Measurements from ENCODE around the gene CDK2AP2. TPM values are rescaled to one million over a fixed set of nuclear protein-coding genes. Genes with fewer than 3 reads are reported as not detected.

Gene CDK2AP2
- total RNA-seq, 4 donors from 2014 or later: 75.4 to 90.8 (median 80.6) TPM

- no peak for TF ChIP-seq POLR2A (IDR thresholded peaks at IDR 0.05)
- Histone ChIP-seq H3K4me3 (no peak overlapping the region), H3K27ac (no peak overlapping the region), H3K27me3 (peaks cover 0 to 6% of the 10 kb centered on the region in 2 donors), H3K36me3 (no peaks in the 10 kb centered on the region), H3K9me3 (no peaks in the 10 kb centered on the region), H3K4me1 (no peaks in the 10 kb centered on the region)
- no peak for DNase-seq (ENCODE audit: low spot score in 2 of 2)
- WGBS, 2 donors: 86 to 93% methylated on average over 9 of the region's 9 CpGs
Measured at GRCh38 chr11:67524480-67524808, 16.5 kb upstream of the CDK2AP2 start.

DNA sequence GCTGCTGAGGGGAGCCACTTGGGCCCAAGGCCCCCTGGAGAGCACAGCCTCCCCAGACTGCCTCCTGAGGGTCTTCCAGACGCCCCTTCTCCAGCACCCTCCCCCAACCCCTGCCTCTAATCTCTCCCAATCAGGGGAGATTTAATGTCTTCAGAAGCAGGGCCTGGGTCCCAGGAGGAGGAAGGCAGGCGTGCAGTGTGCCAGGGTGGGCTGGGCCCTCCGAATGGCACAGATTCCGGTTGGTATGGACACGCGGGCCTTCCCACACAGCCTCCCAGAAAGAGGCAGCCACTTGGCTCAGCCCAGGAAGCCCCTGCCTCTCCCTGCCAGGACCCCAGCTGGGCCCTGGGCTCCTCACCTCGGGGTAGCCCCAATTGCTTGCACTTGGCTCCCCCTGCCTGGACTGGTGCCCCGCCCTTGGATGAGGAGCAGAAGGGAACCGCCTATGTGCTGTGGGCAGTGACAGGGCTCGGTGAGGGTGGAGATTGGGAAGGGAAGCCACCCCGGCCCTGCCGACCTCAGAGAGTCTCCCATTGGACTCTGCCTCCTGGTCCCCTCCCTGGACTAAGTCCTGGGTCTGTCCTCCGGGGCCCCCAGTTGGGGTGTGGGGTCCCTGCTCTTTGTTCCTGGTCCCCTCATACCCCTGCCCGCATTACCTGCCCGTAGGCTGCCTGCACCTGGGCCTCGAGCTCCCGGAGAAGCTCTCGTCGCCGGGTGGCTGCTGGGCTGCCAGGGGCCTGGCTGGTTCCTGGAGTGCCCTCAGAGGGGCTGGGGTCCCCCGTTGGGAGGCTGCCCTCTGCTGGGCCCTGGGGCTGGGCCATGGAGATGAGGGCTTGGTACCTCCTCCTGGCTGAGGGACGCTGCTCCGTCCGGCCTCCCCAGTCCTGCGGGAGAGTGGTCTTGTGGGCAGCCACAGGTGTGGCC is 15.9 kb upstream of the CDK2AP2 start:
- no peak for TF ChIP-seq EP300 (IDR thresholded peaks at IDR 0.05)
- Histone ChIP-seq H3K4me1 (no peaks in the 10 kb centered on the region), H3K4me3 (no peak overlapping the region), H3K27me3 (no peaks in the 10 kb centered on the region), H3K27ac (no peak overlapping the region), H3K36me3 (no peaks in the 10 kb centered on the region), H3K9me3 (no peaks in the 10 kb centered on the region)
- no peak for DNase-seq (ENCODE audit: low spot score in 2 of 2)
- 79 to 83% methylated on average over 21 to 22 of the region's 25 CpGs for WGBS, 2 donors

GRCh38 chr11:67522844-67523555 is 15.0 kb upstream of the CDK2AP2 start, which contains the start of gene CABP2:
TSS of gene CABP2 (minus strand) at chr11:67523446. CDS start at chr11:67523326, 120 bp downstream.
- WGBS, 2 donors: 80 to 82% methylated on average over 9 to 21 of the region's 23 CpGs
- H3K9me3 ChIP-seq: no peaks in the 10 kb centered on the region
- H3K36me3 ChIP-seq: no peaks in the 10 kb centered on the region
- H3K4me1 ChIP-seq: no peaks in the 10 kb centered on the region
- no peak within 1 kb of the TSS for H3K4me3 ChIP-seq
- no peaks in the 10 kb centered on the region for H3K27me3 ChIP-seq
- no peak for TF ChIP-seq EP300 (IDR thresholded peaks at IDR 0.05)
- no peak for TF ChIP-seq POLR2A (IDR thresholded peaks at IDR 0.05)
- no peak for TF ChIP-seq CTCF (IDR thresholded peaks at IDR 0.05)
- H3K27ac ChIP-seq: no peak within 1 kb of the TSS
- no peak for DNase-seq (ENCODE audit: low spot score in 2 of 2)

- Histone ChIP-seq H3K27ac (no peak overlapping the region), H3K27me3 (no peaks in the 10 kb centered on the region), H3K4me1 (no peaks in the 10 kb centered on the region), H3K9me3 (no peaks in the 10 kb centered on the region), H3K4me3 (no peak overlapping the region), H3K36me3 (no peaks in the 10 kb centered on the region)
- TF ChIP-seq CTCF (IDR thresholded peaks at IDR 0.05): no peak
- TF ChIP-seq EP300 (IDR thresholded peaks at IDR 0.05): no peak
- TF ChIP-seq POLR2A (IDR thresholded peaks at IDR 0.05): no peak
- no peak for DNase-seq (ENCODE audit: low spot score in 2 of 2)
- WGBS, 2 donors: 83 to 94% methylated on average over 14 of the region's 15 CpGs
Measured at GRCh38 chr11:67522338-67522737, 14.4 kb upstream of the CDK2AP2 start.

DNA sequence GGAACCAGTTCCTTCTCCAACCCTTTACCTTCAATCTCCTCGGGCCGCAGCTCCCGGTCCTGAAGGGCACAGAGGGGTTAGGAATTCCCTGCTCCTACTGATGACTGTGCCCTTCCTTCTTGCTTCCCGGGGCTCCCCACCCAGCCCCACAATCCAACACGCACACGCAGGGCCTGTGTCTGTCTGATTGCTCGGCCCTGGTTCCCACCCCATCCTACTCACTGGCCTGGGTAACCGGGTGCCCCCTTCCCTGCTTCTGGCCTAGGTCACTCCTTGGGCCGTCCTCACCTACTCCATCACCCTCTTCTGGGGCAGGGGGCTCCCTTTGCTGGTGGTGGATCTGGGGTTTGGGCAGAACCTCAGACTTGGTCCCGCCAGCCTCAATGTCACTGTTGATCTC is 14.0 kb upstream of the CDK2AP2 start:
- no peaks in the 10 kb centered on the region for H3K4me1 ChIP-seq
- no peaks in the 10 kb centered on the region for H3K27me3 ChIP-seq
- no peak overlapping the region for H3K4me3 ChIP-seq
- H3K9me3 ChIP-seq: no peaks in the 10 kb centered on the region
- no peaks in the 10 kb centered on the region for H3K36me3 ChIP-seq
- no peak overlapping the region for H3K27ac ChIP-seq
- no peak for DNase-seq (ENCODE audit: low spot score in 2 of 2)
- WGBS, 2 donors: 66 to 81% methylated on average over 9 to 10 of the region's 10 CpGs
- TF ChIP-seq CTCF (IDR thresholded peaks at IDR 0.05) (no peak), POLR2A (IDR thresholded peaks at IDR 0.05) (no peak), EP300 (IDR thresholded peaks at IDR 0.05) (no peak)
